Gastrocnemius medialis (tissue), 4 donors: ENCODE measurements around the gene CELSR2.

Experiments
- CTCF ChIP-seq, 5 experiments: fragments of 450-650 bp in 3 of 5; fragments of 200-600 bp in 2 of 5; sonication (generic) in 2 of 5; IDR thresholded peaks in 4 of 5; conservative IDR thresholded peaks in 1 of 5; 1 replicate in 4 of 5; 2 replicates in 1 of 5; pipeline ENCODE4 v1.5.1; 2016 to 2019; ENCODE audit warnings: antibody characterized with exemption in 5 of 5, mild to moderate bottlenecking in 3 of 5, moderate library complexity in 3 of 5
- POLR2A ChIP-seq, 2 donors: fragments of 450-650 bp; IDR thresholded peaks; one replicate each; pipeline ENCODE4 v1.6.1; 2017; ENCODE audit warnings: antibody characterized with exemption in 2 of 2, mild to moderate bottlenecking in 2 of 2, moderate library complexity in 2 of 2

- TF ChIP-seq CTCF (IDR thresholded peaks at IDR 0.05 in 4 of 5, conservative IDR thresholded peaks at IDR 0.05 in 1 of 5) (no peak), POLR2A (IDR thresholded peaks at IDR 0.05) (no peak)
Measured at GRCh38 chr1:109263234-109263596, 13.9 kb downstream of the CELSR2 start.
